H1 (cell line): ENCODE results near the gene PPP1R1A. TPM values are rescaled to one million over a fixed set of nuclear protein-coding genes. Genes with fewer than 3 reads are reported as not detected.
A peak's percentile ranks its signal among the peaks of the same experiment; 100 is the strongest.

Experiments
- CTCF ChIA-PET: fragments of 300-600 bp; sonication (Branson Sonifier 250); formaldehyde crosslinking; loops from one replicate; lab custom pipeline; 2021; ENCODE audit not compliant: partially characterized antibody; lab: Charles Lee
- POLR2A ChIA-PET: fragments of 300-600 bp; sonication (Branson Sonifier 250); formaldehyde crosslinking; loops from one replicate; lab custom pipeline; 2021; ENCODE audit warnings: inconsistent platforms; ENCODE audit not compliant: partially characterized antibody; lab: Charles Lee
- DNase-seq, 2 experiments: peaks; one replicate each; pipeline versions ENCODE4 v3.0.0 to v3.0.0-alpha.2; 2010 to 2022; ENCODE audit warnings: low spot score in 2 of 2, low read depth in 1 of 2, mixed read lengths in 1 of 2
- FAIRE-seq: peaks from 2 replicates; lab custom pipeline; 2011; peaks lifted over from hg19 to GRCh38; lab: Jason Lieb, UNC
- H2AFZ ChIP-seq: 2 replicates; pipeline ENCODE4 v1.8.1; 2012; ENCODE audit warnings: low read length, inconsistent platforms
- H2AK5ac ChIP-seq: 2 replicates; pipeline ENCODE4 v1.6.1; 2013; ENCODE audit warnings: low read depth, low read length
- H2BK120ac ChIP-seq: replicated peaks from 2 replicates; pipeline ENCODE3; 2013; ENCODE audit warnings: low read depth, low read length, inconsistent platforms
- H2BK12ac ChIP-seq: 2 replicates; pipeline ENCODE4 v1.6.1; 2013; ENCODE audit warnings: low read depth, low read length
- H2BK15ac ChIP-seq: 2 replicates; pipeline ENCODE4 v1.6.1; 2013; ENCODE audit warnings: low read length
- H2BK20ac ChIP-seq: 2 replicates; pipeline ENCODE4 v1.6.1; 2013; ENCODE audit warnings: low read length
- H2BK5ac ChIP-seq: 2 replicates; pipeline ENCODE4 v1.6.1; 2013; ENCODE audit warnings: low read depth, low read length
- H3K14ac ChIP-seq: 2 replicates; pipeline ENCODE4 v1.6.1; 2013; ENCODE audit warnings: inconsistent platforms; ENCODE audit not compliant: insufficient read length
- H3K18ac ChIP-seq: 2 replicates; pipeline ENCODE4 v1.6.1; 2013; ENCODE audit warnings: low read length; ENCODE audit errors: extremely low read depth
- H3K23ac ChIP-seq: 2 replicates; pipeline ENCODE4 v1.6.1; 2013; ENCODE audit warnings: inconsistent platforms; ENCODE audit not compliant: insufficient read length
- H3K23me2 ChIP-seq: 2 replicates; pipeline ENCODE4 v1.6.1; 2013; ENCODE audit warnings: low read depth, low read length
- H3K27ac ChIP-seq: 2 replicates; pipeline ENCODE4 v1.6.1; 2011; ENCODE audit warnings: low read depth, low read length, inconsistent platforms
- H3K27me3 ChIP-seq, 4 experiments: replicated peaks in 1 of 4; 1 replicate in 1 of 4; 2 replicates in 3 of 4; pipeline versions ENCODE4 v1.6.1 to v1.8.1; 2011 to 2013; ENCODE audit warnings: low read length in 3 of 4, mild to moderate bottlenecking in 3 of 4, inconsistent platforms in 2 of 4, mixed read lengths in 2 of 4, moderate library complexity in 1 of 4; ENCODE audit not compliant: control insufficient read depth in 3 of 4, insufficient read depth in 3 of 4; ENCODE audit errors: extremely low read depth in 1 of 4
- H3K36me3 ChIP-seq, 4 experiments: 2 replicates each; pipeline versions ENCODE4 v1.6.1 to v1.8.1; 2011 to 2013; ENCODE audit warnings: mild to moderate bottlenecking in 4 of 4, low read length in 3 of 4, moderate library complexity in 2 of 4, control low read depth in 1 of 4, inconsistent platforms in 1 of 4; ENCODE audit not compliant: insufficient read depth in 4 of 4, control insufficient read depth in 2 of 4
- H3K4ac ChIP-seq: replicated peaks from 2 replicates; pipeline ENCODE3; 2013; ENCODE audit warnings: low read length, low read depth, mixed read lengths, inconsistent platforms; ENCODE audit not compliant: insufficient read length
- H3K4me1 ChIP-seq, 4 experiments: replicated peaks in 1 of 4; 1 replicate in 1 of 4; 2 replicates in 3 of 4; pipeline versions ENCODE4 v1.6.1 to v1.8.1; 2011 to 2013; ENCODE audit warnings: low read length in 3 of 4, inconsistent platforms in 2 of 4, mixed read lengths in 1 of 4; ENCODE audit not compliant: insufficient read depth in 4 of 4, control insufficient read depth in 3 of 4
- H3K4me2 ChIP-seq, 2 experiments: 2 replicates each; pipeline versions ENCODE4 v1.6.1 to v1.8.1; 2011 to 2013; ENCODE audit warnings: low read depth in 2 of 2, low read length in 2 of 2, control low read depth in 1 of 2, inconsistent platforms in 1 of 2, mild to moderate bottlenecking in 1 of 2; ENCODE audit not compliant: insufficient read depth in 1 of 2
- H3K4me3 ChIP-seq, 4 experiments: fragments of 200-600, 300-600 bp in 1 of 4; sonication (generic), shearing (Covaris generic), sonication (Bioruptor Twin) in 1 of 4; 2 replicates each; pipeline versions ENCODE4 v1.5.1 to v1.8.1; 2011 to 2016; ENCODE audit warnings: low read length in 4 of 4, low read depth in 3 of 4, control low read depth in 2 of 4, inconsistent platforms in 2 of 4, mild to moderate bottlenecking in 2 of 4, mixed read lengths in 1 of 4, moderate library complexity in 1 of 4; ENCODE audit not compliant: insufficient read depth in 2 of 4; ENCODE audit errors: extremely low read depth in 1 of 4
- H3K56ac ChIP-seq: replicated peaks from 2 replicates; pipeline ENCODE3; 2013; ENCODE audit warnings: low read depth, mild to moderate bottlenecking, mixed read lengths, low read length, inconsistent platforms; ENCODE audit not compliant: insufficient read length
- H3K79me1 ChIP-seq: 2 replicates; pipeline ENCODE4 v1.6.1; 2013; ENCODE audit warnings: low read depth, low read length, control low read depth
- H3K79me2 ChIP-seq, 2 experiments: 2 replicates each; pipeline versions ENCODE4 v1.6.1 to v1.8.1; 2012 to 2013; ENCODE audit warnings: low read length in 2 of 2, mild to moderate bottlenecking in 2 of 2, inconsistent platforms in 1 of 2; ENCODE audit not compliant: insufficient read depth in 2 of 2, control insufficient read depth in 1 of 2
- H3K9ac ChIP-seq, 4 experiments: replicated peaks in 1 of 4; 1 replicate in 1 of 4; 2 replicates in 3 of 4; pipeline versions ENCODE4 v1.6.1 to v1.8.1; 2011 to 2013; ENCODE audit warnings: low read depth in 3 of 4, low read length in 3 of 4, control low read depth in 2 of 4, mild to moderate bottlenecking in 2 of 4, moderate library complexity in 2 of 4, inconsistent platforms in 1 of 4; ENCODE audit errors: extremely low read depth in 1 of 4
- H3K9me3 ChIP-seq, 2 experiments: 2 replicates each; pipeline versions ENCODE4 v1.6.1 to v1.8.1; 2012 to 2013; ENCODE audit warnings: mild to moderate bottlenecking in 2 of 2, moderate library complexity in 2 of 2, control low read depth in 1 of 2, inconsistent platforms in 1 of 2, low read depth in 1 of 2, low read length in 1 of 2, mixed read lengths in 1 of 2; ENCODE audit not compliant: insufficient read depth in 2 of 2
- H4K20me1 ChIP-seq, 2 experiments: replicated peaks in 1 of 2; 2 replicates each; pipeline versions ENCODE3 to v1.8.1; 2011 to 2013; ENCODE audit warnings: inconsistent platforms in 2 of 2, low read length in 2 of 2, mild to moderate bottlenecking in 1 of 2; ENCODE audit not compliant: insufficient read depth in 2 of 2, control insufficient read depth in 1 of 2
- H4K5ac ChIP-seq: 2 replicates; pipeline ENCODE4 v1.6.1; 2013; ENCODE audit warnings: low read length, low read depth, mixed read lengths, inconsistent platforms; ENCODE audit not compliant: insufficient read length
- H4K8ac ChIP-seq: 2 replicates; pipeline ENCODE4 v1.8.0; 2013; ENCODE audit warnings: mild to moderate bottlenecking, moderate library complexity, low read length, inconsistent platforms; ENCODE audit not compliant: insufficient read depth; ENCODE audit errors: extremely low read depth
- H4K91ac ChIP-seq: replicated peaks from 2 replicates; pipeline ENCODE3; 2013; ENCODE audit warnings: low read length, mixed read lengths, inconsistent platforms; ENCODE audit not compliant: insufficient read length
- BRCA1 ChIP-seq: IDR thresholded peaks from 2 replicates; pipeline ENCODE4 v1.6.1; 2012; ENCODE audit warnings: low read depth, low read length, improper control_type of control experiment
- CTCF ChIP-seq, 3 experiments: IDR thresholded peaks; 1 replicate in 2 of 3; 2 replicates in 1 of 3; pipeline versions ENCODE4 v1.5.1 to v1.6.1; 2011; ENCODE audit warnings: low read length in 3 of 3, mild to moderate bottlenecking in 3 of 3, inconsistent platforms in 2 of 3, low read depth in 1 of 3, moderate library complexity in 1 of 3; ENCODE audit not compliant: insufficient read depth in 1 of 3; ENCODE audit errors: control extremely low read depth in 1 of 3
- E2F6 ChIP-seq: IDR thresholded peaks from 2 replicates; pipeline ENCODE4 v1.6.1; 2012; ENCODE audit warnings: inconsistent platforms
- POU5F1 ChIP-seq: IDR thresholded peaks from 2 replicates; pipeline ENCODE4 v1.6.1; 2011; ENCODE audit warnings: low read depth, mild to moderate bottlenecking, low read length, moderate library complexity
- RXRA ChIP-seq: IDR thresholded peaks from 2 replicates; pipeline ENCODE4 v1.6.1; 2011; ENCODE audit warnings: low read depth, mild to moderate bottlenecking, low read length, moderate library complexity; ENCODE audit not compliant: insufficient read depth
- SP1 ChIP-seq: IDR thresholded peaks from 2 replicates; pipeline ENCODE4 v1.6.1; 2011; ENCODE audit warnings: low read depth, low read length
- SRF ChIP-seq: IDR thresholded peaks from 2 replicates; pipeline ENCODE4 v1.6.1; 2011; ENCODE audit warnings: mild to moderate bottlenecking, low read depth, low read length, moderate library complexity
- TBP ChIP-seq: IDR thresholded peaks from 2 replicates; pipeline ENCODE4 v1.6.1; 2011; ENCODE audit warnings: low read depth, low read length, improper control_type of control experiment
- USF2 ChIP-seq: IDR thresholded peaks from 2 replicates; pipeline ENCODE4 v1.6.1; 2011; ENCODE audit warnings: low read length, improper control_type of control experiment
- ZNF274 ChIP-seq: IDR thresholded peaks from 2 replicates; pipeline ENCODE4 v1.7.0; 2012; ENCODE audit warnings: low read length, borderline replicate concordance; ENCODE audit errors: extremely low read depth
- WGBS, 2 experiments: shearing (Covaris generic) in 1 of 2; methylation state at CpG; one replicate each; pipeline versions ENCODE4 v1.1.6 to v1.1.7; 2013 to 2015; ENCODE audit warnings: low lambda C conversion rate in 2 of 2, mixed read lengths in 2 of 2, inconsistent platforms in 1 of 2, low coverage in 1 of 2, missing lambda C conversion rate in 1 of 2; ENCODE audit not compliant: insufficient replicate concordance in 2 of 2, insufficient coverage in 1 of 2, insufficient read length in 1 of 2; ENCODE audit errors: extremely low coverage in 1 of 2, missing lambda C conversion rate in 1 of 2; 5-methylcytosine and 5-hydroxymethylcytosine counted together
- polyA plus RNA-seq, 7 experiments: library from polyadenylated mRNA; depleted of rRNA in 3 of 7; stranded (reverse) in 5 of 7; unstranded in 2 of 7; fragments of >200 nt in 5 of 7; fragments of 200-250 nt in 2 of 7; gene quantifications; 1 replicate in 5 of 7; 2 replicates in 1 of 7; 4 replicates in 1 of 7; pipeline versions ENCODE4 v1.2.1 to v1.2.3, GENCODE V29; 2011 to 2013; ENCODE audit warnings: missing spikeins in 2 of 7, mixed read lengths in 2 of 7
- total RNA-seq: library from RNA; stranded (reverse); fragmentation: NEBNext Ultra II Directional; extraction: Animal tissue kit (Norgen Biotek cat#: 25700); gene quantifications from 2 replicates; pipeline ENCODE4 v1.2.1, GENCODE V29; 2021

The PPP1R1A gene
- total and polyA plus RNA-seq, 2 of the 8 experiments (the other 6 are each of a cell fraction or from before 2014, with no cell fraction given), result 5.8 to 13.1 TPM

- no peaks in the 10 kb centered on the region for H4K20me1 ChIP-seq
- no peak overlapping the region for H3K23ac ChIP-seq
- no peak overlapping the region for H4K5ac ChIP-seq
- H3K79me1 ChIP-seq, result no peaks in the 10 kb centered on the region
- peaks cover 16 to 30% (median 20%) of the 10 kb centered on the region in 4 experiments; a peak in 6 of 7 replicates for H3K4me1 ChIP-seq
- ChIA-PET CTCF (interaction anchor here (0.7 to 5.7 kb wide), 5 partner anchors 11 to 42 kb away, joined by 3 to 53 read pairs (median 10); partner anchors contain the start of gene PDE1B), POLR2A (no interaction called here)
- 0 out of 2 replicates have a peak overlapping the region, but pooled peaks have one; percentile 48 for H2BK20ac ChIP-seq
- no peak overlapping the region for H2BK120ac ChIP-seq
- H2AFZ ChIP-seq, result no peak overlapping the region
- no peak overlapping the region for H3K4me2 ChIP-seq
- H2BK15ac ChIP-seq, result 0 out of 2 replicates have a peak overlapping the region, but pooled peaks have one; percentile 61
- DNase-seq (no peak), FAIRE-seq (no peak)
- no peak overlapping the region for H4K91ac ChIP-seq
- no peak overlapping the region for H3K14ac ChIP-seq
- no peak overlapping the region for H2BK5ac ChIP-seq
- no peak overlapping the region for H3K56ac ChIP-seq
- no peak overlapping the region for H2AK5ac ChIP-seq
- H3K27me3 ChIP-seq, result peaks cover 0 to 6% (median 1%) of the 10 kb centered on the region in 4 experiments; a peak in 3 of 7 replicates
- no peak overlapping the region for H4K8ac ChIP-seq
- no peaks in the 10 kb centered on the region for H3K36me3 ChIP-seq
- H2BK12ac ChIP-seq, result no peak overlapping the region
- 87% methylated on average over 14 of the region's 14 CpGs; no CpG with 5 or more reads in 1 of the 2 experiments for WGBS, 2 experiments
- H3K4me3 ChIP-seq, result no peak overlapping the region
- H3K9me3 ChIP-seq, result peaks cover 0 to 2% of the 10 kb centered on the region in 2 experiments; a peak in 1 of 4 replicates
- H3K9ac ChIP-seq, result no peak overlapping the region
- H3K79me2 ChIP-seq, result no peaks in the 10 kb centered on the region
- H3K18ac ChIP-seq, result no peak overlapping the region
- no peak overlapping the region for H3K27ac ChIP-seq
- no peak overlapping the region for H3K4ac ChIP-seq
- H3K23me2 ChIP-seq, result peaks cover 2% of the 10 kb centered on the region
- TF ChIP-seq SP1, result no peak
- no peak for TF ChIP-seq TBP
- no peak for TF ChIP-seq SRF
- no peak for TF ChIP-seq ZNF274
- no peak for TF ChIP-seq POU5F1
- TF ChIP-seq E2F6, result no peak
- no peak for TF ChIP-seq CTCF (IDR thresholded peaks at IDR 0.05; ENCODE audit: control extremely low read depth in 1 of 3, insufficient read depth in 1 of 3, low read depth in 1 of 3, low read length in 3 of 3)
- no peak for TF ChIP-seq RXRA
- TF ChIP-seq USF2, result no peak
- TF ChIP-seq BRCA1, result no peak
Measured at GRCh38 chr12:54569072-54569471, 19.4 kb downstream of the PPP1R1A start.
